Smooth muscle cell (in vitro differentiated cells): ENCODE data around the gene BRD7. TPM values are rescaled to one million over a fixed set of nuclear protein-coding genes. Genes with fewer than 3 reads are reported as not detected.

Source experiments
- DNase-seq: peaks from one replicate; lab custom pipeline; 2025; ENCODE audit not compliant: unreplicated experiment; lab: John Stamatoyannopoulos, UW
- H2AFZ ChIP-seq: fragments of 200-600 bp; sonication (generic); 2 replicates; pipeline ENCODE4 v1.6.0; 2016; ENCODE audit warnings: antibody characterized with exemption, low read depth, mild to moderate bottlenecking
- H3F3A ChIP-seq: fragments of 200-600 bp; sonication (generic); 2 replicates; pipeline ENCODE4 v1.6.0; 2017; ENCODE audit warnings: antibody characterized with exemption, low read depth
- H3K27ac ChIP-seq: fragments of 200-600 bp; sonication (generic); 2 replicates; pipeline ENCODE4 v1.5.1; 2016; ENCODE audit warnings: low read depth, mild to moderate bottlenecking
- H3K27me3 ChIP-seq: fragments of 200-600 bp; sonication (generic); 2 replicates; pipeline ENCODE4 v1.6.1; 2016; ENCODE audit warnings: low read depth, mild to moderate bottlenecking
- H3K36me3 ChIP-seq: fragments of 200-600 bp; sonication (generic); 2 replicates; pipeline ENCODE4 v1.5.1; 2016; ENCODE audit warnings: low read depth
- H3K4me1 ChIP-seq: fragments of 200-600 bp; sonication (generic); 2 replicates; pipeline ENCODE4 v1.5.1; 2016; ENCODE audit warnings: low read depth
- H3K4me2 ChIP-seq: fragments of 200-600 bp; sonication (generic); 2 replicates; pipeline ENCODE4 v1.6.0; 2016; ENCODE audit warnings: mild to moderate bottlenecking
- H3K4me3 ChIP-seq: fragments of 200-600 bp; sonication (generic); 2 replicates; pipeline ENCODE4 v1.5.1; 2016; ENCODE audit warnings: mild to moderate bottlenecking
- H3K79me2 ChIP-seq: fragments of 200-600 bp; sonication (generic); 2 replicates; pipeline ENCODE4 v1.6.0; 2016; ENCODE audit warnings: low read depth, mild to moderate bottlenecking
- H3K9ac ChIP-seq: fragments of 200-600 bp; sonication (generic); 2 replicates; pipeline ENCODE4 v1.6.0; 2016; ENCODE audit warnings: low read depth
- H3K9me3 ChIP-seq: fragments of 200-600 bp; sonication (generic); replicated peaks from 2 replicates; pipeline ENCODE4 v1.5.1; 2016; ENCODE audit warnings: low read depth
- H4K20me1 ChIP-seq: fragments of 200-600 bp; sonication (generic); 2 replicates; pipeline ENCODE4 v1.6.0; 2016; ENCODE audit warnings: low read depth
- CTCF ChIP-seq: fragments of 200-600 bp; sonication (generic); IDR thresholded peaks from 2 replicates; pipeline ENCODE4 v1.5.1; 2017; ENCODE audit warnings: borderline replicate concordance, mild to moderate bottlenecking, antibody characterized with exemption; ENCODE audit not compliant: insufficient read depth, poor library complexity, severe bottlenecking
- WGBS: methylation state at CpG from one replicate; pipeline ENCODE4 v1.1.7; 2016; ENCODE audit warnings: low lambda C conversion rate; 5-methylcytosine and 5-hydroxymethylcytosine counted together
- polyA plus RNA-seq: library from polyadenylated mRNA; unstranded; fragments of >200 nt; fragmentation: Nextera tagmentation; extraction: Ambion mirVana; gene quantifications from 2 replicates; pipeline ENCODE4 v1.2.1, GENCODE V29; 2016
- total RNA-seq: library from RNA; depleted of rRNA; stranded (reverse); fragments of >200 nt; gene quantifications from 2 replicates; pipeline ENCODE4 v1.2.3, GENCODE V29; 2014

BRD7 gene
- total and polyA plus RNA-seq, 2 experiments from 2014 or later, result 33.9 to 40.4 TPM

GRCh38 chr16:50293994-50294855 is 74.6 kb downstream of the BRD7 start:
- H3F3A ChIP-seq, result no peaks in the 10 kb centered on the region
- H3K4me3 ChIP-seq, result no peak overlapping the region
- H4K20me1 ChIP-seq, result peaks cover 4% of the 10 kb centered on the region
- H3K79me2 ChIP-seq, result no peaks in the 10 kb centered on the region
- H3K9ac ChIP-seq, result no peak overlapping the region
- H2AFZ ChIP-seq, result no peak overlapping the region
- no peaks in the 10 kb centered on the region for H3K9me3 ChIP-seq
- no peak for DNase-seq
- WGBS, result 94% methylated on average over 19 of the region's 20 CpGs
- no peaks in the 10 kb centered on the region for H3K27me3 ChIP-seq
- H3K4me1 ChIP-seq, result no peaks in the 10 kb centered on the region
- TF ChIP-seq CTCF, result no peak
- no peaks in the 10 kb centered on the region for H3K36me3 ChIP-seq
- H3K4me2 ChIP-seq, result no peak overlapping the region
- no peak overlapping the region for H3K27ac ChIP-seq

GRCh38 chr16:50293041-50293783 is 75.6 kb downstream of the BRD7 start:
- Histone ChIP-seq H3K27me3 (no peaks in the 10 kb centered on the region), H2AFZ (no peak overlapping the region), H3K36me3 (no peaks in the 10 kb centered on the region), H3K79me2 (no peaks in the 10 kb centered on the region), H3F3A (no peaks in the 10 kb centered on the region), H3K4me3 (no peak overlapping the region), H3K9me3 (no peaks in the 10 kb centered on the region), H3K4me2 (no peak overlapping the region), H3K9ac (no peak overlapping the region), H3K4me1 (no peaks in the 10 kb centered on the region), H3K27ac (no peak overlapping the region), H4K20me1 (peaks cover 9% of the 10 kb centered on the region)
- WGBS, result 95% methylated on average over 20 of the region's 20 CpGs
- DNase-seq, result no peak
- TF ChIP-seq CTCF, result no peak

DNA sequence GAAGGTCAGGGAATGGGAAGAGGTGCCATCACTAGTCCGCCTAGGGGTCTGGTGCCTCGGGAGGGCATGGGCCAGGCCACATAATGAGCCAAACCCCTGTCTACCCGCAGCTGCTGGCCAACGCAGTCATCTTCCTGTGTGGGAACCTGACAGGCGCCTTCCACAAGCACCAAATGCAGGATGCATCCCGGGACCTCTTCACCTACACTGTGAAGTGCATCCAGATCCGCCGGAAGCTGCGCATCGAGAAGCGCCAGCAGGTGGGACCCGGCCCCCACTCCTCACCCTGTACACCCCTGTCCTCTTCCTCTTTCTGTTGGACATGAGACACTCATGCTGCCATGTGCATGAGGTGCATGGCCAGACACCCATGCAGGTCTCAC is 76.2 kb downstream of the BRD7 start:
- no peak overlapping the region for H3K4me2 ChIP-seq
- peaks cover 9% of the 10 kb centered on the region for H4K20me1 ChIP-seq
- H3K4me1 ChIP-seq, result no peaks in the 10 kb centered on the region
- H3K9me3 ChIP-seq, result no peaks in the 10 kb centered on the region
- no peak overlapping the region for H3K4me3 ChIP-seq
- H3F3A ChIP-seq, result no peaks in the 10 kb centered on the region
- H3K79me2 ChIP-seq, result no peaks in the 10 kb centered on the region
- H3K27me3 ChIP-seq, result no peaks in the 10 kb centered on the region
- DNase-seq, result no peak
- TF ChIP-seq CTCF, result no peak
- no peaks in the 10 kb centered on the region for H3K36me3 ChIP-seq
- WGBS, result 95% methylated on average over 12 of the region's 12 CpGs
- no peak overlapping the region for H3K27ac ChIP-seq
- H2AFZ ChIP-seq, result no peak overlapping the region
- no peak overlapping the region for H3K9ac ChIP-seq
